Measurements from ENCODE around the gene TTC34. TPM values are rescaled to one million over a fixed set of nuclear protein-coding genes. Genes with fewer than 3 reads are reported as not detected.
"Not testable (repeated sequence)": the region's sequence is repeated elsewhere in the genome, so short reads cannot be mapped to it uniquely, and the experiment has no call there.

Gene TTC34
- total RNA-seq, 1 donor from 2014 or later: 1.3 TPM

- intact Hi-C loops (cut with micrococcal nuclease): no loop called here
Measured at GRCh38 chr1:2778220-2778592, 23.3 kb downstream of the TTC34 start.

GRCh38 chr1:2777424-2778219, 23.9 kb downstream of the TTC34 start:
- intact Hi-C loops (cut with micrococcal nuclease): no loop called here

GRCh38 chr1:2775333-2775732, 26.2 kb downstream of the TTC34 start:
- intact Hi-C loops (cut with micrococcal nuclease): not testable (repeated sequence)

- intact Hi-C loops (cut with micrococcal nuclease): not testable (repeated sequence)
Measured at GRCh38 chr1:2768052-2768451, 33.4 kb downstream of the TTC34 start.

- intact Hi-C loops (cut with micrococcal nuclease): not testable (repeated sequence)
Measured at GRCh38 chr1:2759433-2759832, 42.1 kb downstream of the TTC34 start.

GRCh38 chr1:2757519-2757918, 44.0 kb downstream of the TTC34 start:
- intact Hi-C loops (cut with micrococcal nuclease): not testable (repeated sequence)

GRCh38 chr1:2755426-2755825, 46.1 kb downstream of the TTC34 start:
- intact Hi-C loops (cut with micrococcal nuclease): not testable (repeated sequence)

- intact Hi-C loops (cut with micrococcal nuclease): not testable (repeated sequence)
Measured at GRCh38 chr1:2754597-2754996, 46.9 kb downstream of the TTC34 start.

GRCh38 chr1:2752503-2752902, 49.0 kb downstream of the TTC34 start:
- intact Hi-C loops (cut with micrococcal nuclease): not testable (repeated sequence)

- intact Hi-C loops (cut with micrococcal nuclease): not testable (repeated sequence)
Measured at GRCh38 chr1:2751866-2752265, 49.6 kb downstream of the TTC34 start.

- intact Hi-C loops (cut with micrococcal nuclease): not testable (repeated sequence)
Measured at GRCh38 chr1:2750766-2751730, 50.4 kb downstream of the TTC34 start.

- intact Hi-C loops (cut with micrococcal nuclease): not testable (repeated sequence)
Measured at GRCh38 chr1:2750041-2750680, 51.3 kb downstream of the TTC34 start.

- intact Hi-C loops (cut with micrococcal nuclease): not testable (repeated sequence)
Measured at GRCh38 chr1:2748626-2749025, 52.9 kb downstream of the TTC34 start.

- intact Hi-C loops (cut with micrococcal nuclease): not testable (repeated sequence)
Measured at GRCh38 chr1:2694796-2695195, 106.7 kb downstream of the TTC34 start.

GRCh38 chr1:2690180-2690579, 111.3 kb downstream of the TTC34 start:
- intact Hi-C loops (cut with micrococcal nuclease): not testable (repeated sequence)

- intact Hi-C loops (cut with micrococcal nuclease): not testable (repeated sequence)
Measured at GRCh38 chr1:2688336-2688665, 113.2 kb downstream of the TTC34 start.

- intact Hi-C loops (cut with micrococcal nuclease): not testable (repeated sequence)
Measured at GRCh38 chr1:2687638-2688335, 113.7 kb downstream of the TTC34 start.

GRCh38 chr1:2687174-2687591, 114.3 kb downstream of the TTC34 start:
- intact Hi-C loops (cut with micrococcal nuclease): not testable (repeated sequence)

GRCh38 chr1:2686091-2686863, 115.2 kb downstream of the TTC34 start:
- intact Hi-C loops (cut with micrococcal nuclease): not testable (repeated sequence)

GRCh38 chr1:2685671-2686070, 115.8 kb downstream of the TTC34 start:
- intact Hi-C loops (cut with micrococcal nuclease): not testable (repeated sequence)
